Activated CD8-positive, alpha-beta memory T cell treated with anti-CD3 and anti-CD28 coated beads, Interleukin-2, amount 50 U/mL, for 24 hours (primary cell): ENCODE results near the gene CYB561.

Experiments
- DNase-seq: peaks from one replicate; pipeline ENCODE4 v3.0.0-alpha.2; 2020; ENCODE audit errors: extremely low read depth

CYB561 gene

DNA sequence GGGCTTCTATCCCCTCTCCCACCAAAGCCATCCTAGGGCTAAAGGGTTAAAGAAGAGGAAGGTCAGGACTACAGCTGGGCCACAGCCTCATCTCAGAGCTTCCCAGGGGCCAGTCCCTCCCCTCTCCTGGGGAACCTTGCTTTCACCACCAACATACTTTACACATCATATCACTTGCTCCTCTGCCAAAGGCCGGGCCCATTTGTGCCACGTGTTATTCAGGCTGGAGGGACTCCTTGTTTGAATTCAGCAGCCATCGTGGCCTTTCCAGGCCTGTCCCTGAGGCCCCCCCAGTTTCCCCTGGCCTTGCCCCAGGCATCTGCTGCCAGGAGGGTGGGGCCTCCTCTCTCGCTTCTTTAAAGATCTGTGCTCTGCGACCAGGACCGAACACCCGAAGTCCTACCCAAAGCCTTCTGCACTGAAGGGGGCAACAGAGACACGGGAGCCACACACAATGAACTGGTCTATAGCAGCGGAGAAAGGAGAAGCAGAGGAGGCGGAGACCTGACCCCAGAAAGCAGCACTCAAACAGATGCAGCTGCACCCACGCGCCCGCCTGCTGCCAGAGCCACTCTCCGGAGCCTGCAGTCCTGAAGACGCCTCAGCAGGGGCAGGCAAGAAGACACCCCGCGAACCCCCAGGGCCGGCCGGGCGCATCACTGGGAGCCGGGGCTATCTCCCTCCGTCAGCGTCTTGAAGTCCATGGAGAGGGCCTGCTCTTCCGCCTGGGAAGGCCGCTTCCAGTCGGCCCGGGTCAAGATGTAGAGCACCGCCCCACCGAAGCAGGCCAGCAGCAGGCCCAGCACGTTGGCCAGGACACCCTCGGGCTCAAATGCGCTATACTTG, 12.1 kb downstream of the CYB561 start:
- DNase-seq = no peak

DNA sequence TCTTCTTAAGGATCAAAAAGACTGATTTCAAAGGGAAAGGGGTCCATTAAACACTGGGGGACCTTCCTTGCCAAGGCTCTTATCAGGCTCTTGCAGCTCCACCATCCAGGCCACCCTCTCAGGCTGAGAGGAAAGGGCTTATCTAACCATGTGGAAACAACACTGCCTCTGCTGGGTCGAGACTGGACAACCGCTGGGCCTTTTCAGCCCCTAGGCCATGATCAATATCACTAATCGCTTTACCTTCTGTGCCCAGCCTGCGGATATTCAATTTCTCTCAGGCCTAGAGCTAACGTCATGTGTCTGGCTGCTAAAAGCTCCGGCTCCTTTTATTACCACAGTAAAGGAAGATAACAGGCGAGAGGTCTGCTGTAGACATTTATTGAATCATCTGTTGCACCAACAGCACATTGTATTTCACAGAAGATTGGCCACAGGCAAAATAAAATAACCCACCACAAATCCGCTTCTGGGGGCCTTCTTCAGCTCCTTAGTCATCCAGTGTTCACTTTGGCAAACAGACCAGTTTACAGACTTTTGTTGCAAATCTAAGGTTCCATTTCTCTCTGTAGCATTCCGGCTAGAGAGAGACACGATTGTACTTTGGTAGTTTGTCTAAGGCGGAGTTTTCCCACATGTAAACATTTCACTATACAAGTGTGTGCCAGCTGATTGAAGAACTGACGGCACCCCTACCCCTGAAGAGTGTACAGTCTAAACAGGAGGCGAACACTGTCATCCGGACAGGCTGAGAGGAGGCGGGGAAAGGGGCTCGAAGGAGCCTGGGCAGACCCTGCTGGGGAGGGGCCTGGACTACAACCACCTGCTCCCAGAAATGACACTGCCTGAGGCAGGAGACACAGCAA, 13.9 kb downstream of the CYB561 start:
- DNase-seq = no peak

DNA sequence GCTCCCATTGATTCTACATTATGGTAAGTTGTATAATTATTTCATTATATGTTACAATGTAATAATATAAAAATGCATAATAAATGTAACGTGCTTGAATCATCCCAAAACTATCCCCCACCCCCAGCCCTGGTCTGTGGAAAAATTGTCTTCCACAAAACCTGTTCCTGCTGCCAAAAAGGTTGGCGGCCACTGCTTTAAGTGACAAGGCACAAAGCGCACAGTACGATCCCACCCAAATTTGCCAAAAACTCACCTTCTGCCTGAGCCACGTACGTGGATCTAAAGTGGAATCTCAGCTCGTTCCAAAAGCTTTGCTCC, 14.5 kb downstream of the CYB561 start:
- DNase-seq = no peak

DNA sequence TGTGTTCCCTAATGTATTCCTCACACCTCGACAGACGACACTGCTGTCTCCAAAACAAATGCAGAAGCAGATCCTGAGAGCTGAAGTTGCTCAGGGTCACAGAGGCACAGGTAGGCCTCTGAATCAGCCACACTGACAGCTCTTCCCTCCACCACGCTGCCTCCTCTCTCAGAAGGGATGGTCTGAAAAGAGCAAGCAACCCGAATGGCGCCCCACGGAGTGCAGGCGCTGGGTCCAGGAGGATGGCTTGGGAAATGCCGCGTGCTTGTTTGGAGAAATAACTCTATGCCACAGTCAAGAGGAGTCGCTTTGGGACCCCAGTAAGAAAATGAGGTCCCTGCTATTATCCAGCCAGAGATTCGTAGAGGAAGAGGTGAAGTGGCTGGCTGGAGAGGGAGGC, 15.9 kb downstream of the CYB561 start:
- DNase-seq = no peak

DNA sequence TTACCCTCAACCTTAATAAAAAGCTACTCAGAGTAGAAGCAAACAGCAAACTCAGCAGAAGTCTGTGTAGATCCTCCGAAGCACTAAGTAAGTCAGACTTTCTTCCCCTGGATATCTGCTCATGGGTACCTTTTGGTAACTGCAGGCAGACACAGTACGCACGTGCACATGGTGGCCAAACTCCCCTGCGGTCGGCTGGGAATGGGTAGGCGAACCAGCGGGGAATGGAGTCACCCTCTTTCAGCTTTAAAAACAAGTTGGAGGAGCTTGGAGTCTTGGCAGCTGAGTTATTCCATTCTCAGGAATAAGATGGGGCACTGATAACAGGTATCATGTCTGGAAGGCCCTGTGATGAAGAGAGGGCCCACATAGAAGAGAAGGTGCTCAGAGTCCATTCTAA, 16.3 kb downstream of the CYB561 start:
- no peak for DNase-seq

DNA sequence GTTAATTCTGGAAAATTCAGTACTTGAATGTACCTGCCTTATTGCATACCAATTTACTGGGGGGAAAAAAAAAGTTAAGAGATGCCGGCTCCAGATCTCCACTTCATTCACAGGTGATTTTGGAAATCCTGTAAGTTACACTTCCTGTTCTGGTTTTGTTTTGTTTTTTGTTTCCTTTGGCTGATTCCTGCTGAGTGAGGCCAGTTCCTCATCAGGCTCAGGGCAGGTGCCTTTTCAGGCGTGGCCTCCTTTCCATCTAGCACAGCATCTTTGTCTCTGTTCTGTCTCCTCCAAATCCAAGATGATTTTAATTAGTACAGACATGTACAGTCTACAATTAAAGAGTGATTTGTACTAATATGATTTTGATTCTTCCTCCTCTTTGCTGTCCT, 19.2 kb downstream of the CYB561 start:
- no peak for DNase-seq

DNA sequence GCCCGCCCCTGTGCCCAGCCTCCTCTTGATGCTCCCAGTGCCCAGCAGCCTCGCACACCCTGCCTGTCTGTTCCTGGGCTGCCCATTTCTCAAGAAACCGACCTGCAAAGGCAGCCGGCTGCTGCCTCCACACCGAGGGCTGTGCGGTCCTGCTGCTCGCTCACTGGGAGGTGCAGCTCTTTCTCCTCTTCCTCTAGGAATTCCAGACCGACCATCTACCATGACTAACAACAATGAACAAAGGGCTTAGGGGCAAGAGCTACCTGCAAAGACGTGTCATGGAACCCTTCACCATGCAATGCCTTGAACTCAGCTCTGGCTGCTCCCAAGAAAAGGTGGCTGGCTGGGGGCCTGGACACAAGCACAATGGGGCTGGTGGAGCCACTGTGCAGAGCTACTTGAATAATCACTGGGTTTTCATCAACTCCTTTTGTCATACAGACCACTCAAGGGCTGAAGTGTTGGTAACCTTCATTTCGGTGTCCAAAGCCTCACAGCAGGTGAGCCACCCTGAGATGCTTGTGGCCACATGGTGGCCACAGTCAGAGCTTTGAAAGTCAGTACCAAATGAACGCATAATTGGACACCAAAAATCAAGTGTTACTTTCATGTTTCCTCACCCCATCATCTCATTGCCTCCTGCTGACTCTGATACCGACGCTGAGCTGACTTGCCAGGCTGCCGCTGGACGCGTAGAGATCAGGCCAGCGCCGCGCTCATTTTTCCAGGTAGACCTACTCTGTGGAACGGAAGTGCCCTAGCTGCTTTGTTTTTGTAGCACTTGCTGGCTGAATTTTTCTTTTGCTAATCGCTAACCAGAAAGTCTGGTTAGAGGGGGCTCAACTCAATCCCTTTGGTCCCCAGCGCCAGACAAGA, 19.8 kb downstream of the CYB561 start:
- no peak for DNase-seq

DNA sequence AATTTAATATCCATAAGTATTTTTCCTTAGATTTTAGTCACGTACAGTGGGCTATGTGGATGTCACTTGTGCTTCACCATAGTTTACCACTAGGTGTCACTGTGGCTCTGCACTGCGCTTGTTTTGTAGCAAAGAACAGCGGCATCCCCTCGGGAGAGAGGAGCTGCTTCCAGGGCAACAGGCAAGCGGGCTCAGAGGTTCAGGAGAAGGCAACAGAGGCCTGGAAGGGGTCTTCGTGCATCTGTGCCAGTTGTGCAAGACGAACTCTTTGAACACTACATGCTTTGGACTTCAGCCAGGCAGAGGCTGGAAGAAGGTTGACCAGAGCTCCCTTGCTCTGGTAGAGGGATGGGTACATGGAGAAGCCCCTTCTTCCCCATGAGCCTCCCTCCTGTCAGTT, 20.6 kb downstream of the CYB561 start:
- DNase-seq = no peak

DNA sequence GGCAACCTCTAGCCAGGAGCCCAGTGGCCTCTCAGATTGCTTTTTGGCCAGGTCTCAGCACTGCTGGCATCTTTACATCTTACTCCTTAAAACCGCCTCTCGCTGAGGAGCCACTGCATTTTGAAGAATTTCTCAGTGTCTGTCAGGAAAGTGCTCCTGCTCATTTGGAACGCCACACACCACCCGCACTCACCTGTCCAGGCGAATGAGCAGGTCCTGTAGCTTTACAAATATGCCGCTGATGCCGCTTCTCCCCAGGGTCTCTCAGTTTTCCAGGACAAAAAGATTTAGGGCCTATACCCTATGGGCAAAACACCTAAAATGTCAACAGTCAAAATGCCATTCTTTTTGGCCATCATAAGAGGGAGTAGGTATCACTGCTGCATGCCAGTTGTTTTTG, 22.1 kb downstream of the CYB561 start:
- DNase-seq = no peak

DNA sequence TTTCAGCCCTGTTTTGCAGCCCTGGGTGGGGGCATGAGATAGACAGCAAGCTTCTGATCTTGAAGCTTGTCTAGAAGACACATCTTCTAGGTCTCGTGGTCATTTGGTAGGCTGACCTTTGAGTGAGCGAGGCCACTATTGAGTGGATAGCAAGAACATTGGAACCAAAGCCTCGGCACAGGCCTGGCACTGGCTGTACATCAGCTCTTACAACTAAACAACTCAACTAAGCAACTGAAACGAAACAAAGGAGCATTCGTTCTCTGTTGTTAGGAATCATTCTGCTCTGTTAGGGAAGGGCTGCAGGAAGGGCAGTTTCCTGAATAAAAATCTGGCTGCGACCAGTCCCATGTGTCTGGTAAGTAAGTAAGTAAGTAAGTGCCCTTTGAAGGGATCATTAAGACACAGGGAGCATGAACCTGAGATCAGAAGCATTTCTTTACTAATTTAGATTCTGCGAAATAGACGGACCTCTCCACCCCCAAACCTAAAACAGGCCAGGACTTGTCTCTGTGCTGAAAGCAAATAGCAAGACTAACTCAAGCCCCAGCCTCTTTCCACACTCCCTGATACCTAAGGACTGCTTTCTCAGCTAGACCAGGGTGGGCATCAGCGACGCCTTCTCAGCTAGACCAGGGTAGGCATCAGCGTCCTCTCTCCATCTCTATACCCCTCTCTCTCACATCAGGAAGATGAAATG, 22.7 kb downstream of the CYB561 start:
- no peak for DNase-seq

DNA sequence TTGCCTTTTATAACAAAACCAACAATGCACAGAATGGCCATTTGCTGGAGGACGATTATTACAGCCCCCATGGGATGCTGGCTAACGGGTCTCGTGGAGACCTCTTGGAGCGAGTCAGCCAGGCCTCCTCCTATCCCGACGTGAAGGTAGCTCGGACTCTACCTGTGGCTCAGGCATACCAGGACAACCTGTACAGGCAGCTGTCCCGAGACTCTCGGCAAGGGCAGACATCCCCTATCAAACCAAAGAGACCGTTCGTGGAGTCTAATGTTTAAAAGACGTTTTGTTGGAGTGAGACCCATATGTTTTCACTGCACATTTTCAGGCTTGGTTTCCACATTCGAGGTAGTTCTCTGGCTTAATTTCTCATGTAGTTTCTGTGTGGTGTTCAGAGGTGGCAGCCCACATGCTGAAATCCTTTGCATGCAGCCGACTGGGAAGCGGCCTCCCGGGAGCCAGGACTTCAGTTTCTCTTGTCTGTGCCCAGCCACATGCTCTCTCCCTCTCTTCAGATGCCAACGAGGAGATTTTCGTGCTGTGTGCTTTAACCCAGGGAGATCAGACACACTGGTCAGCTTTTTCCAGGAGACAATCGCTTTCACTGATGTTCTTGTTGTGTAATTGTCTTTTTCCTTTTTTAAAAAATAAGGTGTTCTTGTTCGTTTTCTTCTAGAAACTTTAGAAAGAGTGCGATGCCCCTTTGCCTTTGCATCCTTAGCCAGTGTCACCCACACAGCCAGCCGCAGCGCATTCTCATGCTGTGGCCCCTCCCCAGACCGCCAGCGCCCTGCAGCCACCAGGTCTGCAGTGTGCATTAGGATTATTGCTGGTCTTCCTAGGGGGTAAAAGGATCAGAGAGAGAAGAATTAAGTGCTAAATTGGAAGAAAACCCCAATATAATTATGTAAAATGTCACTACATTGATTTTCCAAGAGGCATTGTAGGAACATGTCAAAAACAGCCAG, 24.1 kb downstream of the CYB561 start:
- no peak for DNase-seq

DNA sequence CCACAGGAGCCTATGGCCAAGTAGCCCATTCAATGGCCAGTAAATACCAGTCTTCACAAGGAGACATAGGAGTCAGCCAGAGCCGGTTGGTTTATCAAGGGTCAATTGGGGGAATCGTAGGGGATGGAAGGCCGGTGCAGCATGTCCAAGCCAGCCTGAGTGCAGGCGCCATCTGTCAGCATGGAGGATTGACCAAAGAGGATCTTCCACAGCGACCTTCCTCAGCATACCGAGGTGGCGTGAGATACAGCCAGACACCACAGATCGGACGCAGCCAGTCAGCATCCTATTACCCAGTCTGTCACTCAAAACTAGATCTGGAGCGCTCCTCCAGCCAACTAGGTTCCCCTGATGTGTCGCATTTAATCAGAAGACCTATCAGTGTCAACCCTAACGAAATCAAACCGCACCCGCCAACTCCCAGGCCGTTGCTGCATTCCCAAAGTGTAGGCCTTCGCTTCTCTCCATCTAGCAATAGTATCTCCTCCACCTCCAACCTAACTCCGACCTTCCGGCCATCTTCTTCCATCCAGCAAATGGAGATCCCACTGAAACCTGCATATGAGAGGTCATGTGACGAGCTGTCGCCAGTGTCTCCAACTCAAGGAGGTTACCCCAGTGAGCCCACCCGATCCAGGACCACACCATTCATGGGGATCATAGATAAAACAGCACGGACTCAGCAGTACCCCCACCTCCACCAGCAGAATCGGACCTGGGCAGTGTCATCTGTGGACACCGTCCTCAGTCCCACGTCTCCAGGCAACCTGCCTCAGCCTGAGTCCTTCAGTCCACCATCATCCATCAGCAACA, 25.0 kb downstream of the CYB561 start:
- no peak for DNase-seq

DNA sequence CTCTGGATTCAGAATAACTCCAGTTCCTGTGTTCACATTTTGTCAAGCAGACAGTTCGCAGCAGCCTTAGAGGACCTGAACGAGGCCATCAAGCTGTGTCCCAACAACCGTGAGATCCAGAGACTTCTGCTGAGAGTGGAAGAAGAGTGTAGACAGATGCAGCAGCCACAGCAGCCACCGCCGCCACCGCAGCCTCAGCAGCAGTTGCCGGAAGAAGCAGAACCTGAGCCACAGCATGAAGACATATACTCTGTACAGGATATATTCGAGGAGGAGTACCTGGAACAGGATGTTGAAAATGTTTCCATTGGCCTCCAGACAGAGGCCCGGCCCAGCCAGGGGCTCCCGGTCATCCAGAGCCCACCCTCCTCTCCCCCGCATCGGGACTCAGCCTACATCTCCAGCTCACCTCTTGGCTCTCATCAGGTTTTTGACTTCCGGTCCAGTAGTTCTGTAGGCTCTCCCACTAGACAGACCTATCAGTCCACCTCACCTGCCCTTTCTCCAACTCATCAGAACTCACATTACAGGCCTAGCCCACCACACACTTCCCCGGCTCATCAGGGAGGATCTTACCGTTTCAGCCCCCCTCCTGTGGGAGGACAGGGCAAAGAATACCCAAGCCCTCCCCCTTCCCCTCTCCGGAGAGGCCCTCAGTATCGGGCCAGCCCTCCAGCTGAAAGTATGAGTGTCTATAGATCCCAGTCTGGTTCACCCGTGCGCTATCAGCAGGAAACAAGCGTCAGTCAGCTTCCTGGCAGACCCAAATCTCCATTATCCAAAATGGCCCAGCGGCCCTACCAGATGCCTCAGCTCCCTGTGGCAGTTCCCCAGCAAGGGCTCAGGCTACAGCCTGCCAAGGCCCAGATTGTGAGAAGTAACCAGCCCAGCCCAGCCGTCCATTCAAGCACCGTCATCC, 25.9 kb downstream of the CYB561 start:
- DNase-seq = no peak

DNA sequence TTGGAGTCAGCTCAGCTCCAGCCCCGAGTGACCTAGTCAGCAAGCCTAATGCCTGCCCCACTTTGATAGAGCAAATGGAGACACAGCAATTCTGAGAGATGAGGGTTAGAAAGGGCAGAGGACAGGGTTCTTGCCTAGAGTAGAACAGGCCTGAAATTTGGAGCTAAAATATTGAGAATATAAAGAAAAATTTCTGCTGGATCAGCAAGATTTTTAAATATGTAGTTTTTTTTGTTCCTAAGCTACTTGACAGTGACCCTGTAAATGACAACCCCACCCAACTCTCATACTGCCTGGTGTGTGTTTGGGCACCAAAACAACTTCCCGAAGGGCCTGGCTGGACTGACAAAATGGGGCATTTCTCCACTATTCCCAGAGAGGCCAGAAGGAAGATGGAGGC, 26.7 kb downstream of the CYB561 start:
- DNase-seq = no peak

DNA sequence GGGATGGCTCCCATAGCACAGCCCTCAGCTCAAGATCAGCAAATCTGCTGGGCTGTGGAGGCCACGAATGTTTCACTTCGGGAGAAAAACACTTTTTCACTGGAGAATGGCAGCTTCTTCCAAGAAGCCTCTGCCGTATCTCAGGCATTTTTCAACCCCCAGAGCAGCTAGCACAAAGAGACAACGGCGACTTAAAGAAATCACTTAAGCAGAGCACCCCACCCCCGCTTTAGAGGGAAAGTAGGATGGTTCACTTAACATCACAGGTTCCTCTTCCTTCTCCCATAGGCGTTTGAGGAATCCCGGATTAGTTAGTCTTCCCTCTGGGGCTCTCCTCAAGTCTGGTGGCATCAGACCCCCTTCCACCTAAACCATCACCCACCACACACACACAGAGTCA, 27.6 kb downstream of the CYB561 start:
- DNase-seq = no peak

DNA sequence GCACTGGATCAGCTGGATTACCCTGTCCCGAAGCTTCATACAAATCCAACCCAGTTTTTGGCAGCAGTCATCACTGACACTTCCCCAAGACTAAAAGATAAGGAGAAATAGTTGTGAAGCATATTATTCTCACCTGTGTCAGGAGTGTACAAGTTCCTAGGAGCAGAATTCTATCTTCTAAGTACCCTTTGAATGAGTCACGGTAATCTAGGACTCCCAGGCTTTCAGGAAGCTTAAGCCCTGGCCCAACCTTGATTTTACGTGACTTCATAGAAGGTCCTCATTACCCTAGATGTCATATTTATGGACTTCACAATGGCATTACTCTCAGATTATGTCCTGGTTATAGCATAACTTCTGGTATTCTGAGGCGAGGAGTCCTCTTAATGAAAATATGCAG, 31.9 kb downstream of the CYB561 start:
- DNase-seq = no peak

DNA sequence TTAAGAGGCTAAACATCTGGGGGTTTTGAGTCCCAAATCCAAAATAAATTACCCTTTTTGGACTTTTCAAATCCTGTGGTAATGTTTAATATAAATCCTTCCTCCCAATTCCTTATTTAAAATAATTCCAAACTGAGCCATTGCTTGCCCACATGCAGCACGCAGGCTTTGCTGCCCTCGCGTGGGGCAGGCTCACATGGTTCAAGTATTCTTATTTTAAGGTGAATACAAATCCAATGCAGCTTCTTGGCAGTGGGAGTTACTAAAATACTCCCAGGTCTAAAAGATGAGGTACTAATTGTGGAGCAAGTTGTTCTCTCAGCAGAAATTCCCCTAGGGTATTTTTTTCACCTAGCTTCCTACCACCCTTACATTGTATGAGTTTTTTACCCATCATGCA, 33.0 kb downstream of the CYB561 start:
- DNase-seq = no peak

DNA sequence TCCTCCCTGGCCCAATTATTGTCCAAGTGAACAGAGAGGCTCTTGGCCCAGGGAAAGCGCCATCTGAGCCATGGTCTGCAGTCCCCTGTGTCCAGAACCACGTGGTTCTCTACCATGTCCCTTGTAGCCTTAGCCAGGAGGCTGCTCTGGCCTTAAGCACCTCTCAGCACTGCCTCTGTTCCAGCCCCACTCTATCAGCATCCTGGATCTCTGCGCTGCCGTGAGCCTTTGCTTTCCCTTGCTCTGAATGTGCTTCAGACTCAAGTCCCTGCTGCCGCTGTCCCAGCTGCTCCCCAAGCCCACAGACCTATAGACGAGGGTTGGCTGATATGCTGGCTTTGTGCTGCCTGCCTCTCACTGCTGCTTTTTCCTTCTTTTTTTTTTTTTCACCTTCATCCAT, 33.9 kb downstream of the CYB561 start:
- no peak for DNase-seq
